Uterus (tissue), 4 donors: ENCODE measurements around the gene ADNP. TPM values are rescaled to one million over a fixed set of nuclear protein-coding genes. Genes with fewer than 3 reads are reported as not detected.

Experiments used
- DNase-seq, 2 donors: peaks; one replicate each; pipeline ENCODE4 v3.0.0-alpha.2; 2019 to 2020
- H3K27ac ChIP-seq, 2 donors: fragments of 200-600 bp; sonication (generic); 1 replicate in 1 of 2; 2 replicates in 1 of 2; pipeline ENCODE4 v1.5.1; 2016 to 2018
- H3K27me3 ChIP-seq, 2 donors: fragments of 200-600 bp; sonication (generic); one replicate each; pipeline ENCODE4 v1.5.1; 2018 to 2019; ENCODE audit warnings: control low read depth in 1 of 2
- H3K36me3 ChIP-seq, 2 donors: fragments of 200-600 bp; sonication (generic); one replicate each; pipeline ENCODE4 v1.5.1; 2019; ENCODE audit warnings: control low read depth in 1 of 2
- H3K4me1 ChIP-seq, 2 donors: fragments of 200-600 bp; sonication (generic); one replicate each; pipeline ENCODE4 v1.5.1; 2018 to 2019; ENCODE audit warnings: control low read depth in 1 of 2
- H3K4me3 ChIP-seq, 2 donors: fragments of 200-600 bp; sonication (generic); 1 replicate in 1 of 2; 2 replicates in 1 of 2; pipeline ENCODE4 v1.5.1; 2018 to 2019; ENCODE audit warnings: mild to moderate bottlenecking in 1 of 2
- H3K9me3 ChIP-seq, 2 donors: fragments of 200-600 bp; sonication (generic); one replicate each; pipeline ENCODE4 v1.5.1; 2019; ENCODE audit warnings: control low read depth in 1 of 2
- CTCF ChIP-seq, 4 experiments: fragments of 200-600 bp in 2 of 4; fragments of 450-650 bp in 2 of 4; sonication (generic) in 2 of 4; IDR thresholded peaks; one replicate each; pipeline ENCODE4 v1.5.1; 2016 to 2019; ENCODE audit warnings: antibody characterized with exemption in 4 of 4, mild to moderate bottlenecking in 2 of 4, moderate library complexity in 1 of 4
- POLR2A ChIP-seq, 2 donors: fragments of 450-650 bp; IDR thresholded peaks; one replicate each; pipeline ENCODE4 v1.6.1; 2016; ENCODE audit warnings: antibody characterized with exemption in 2 of 2, mild to moderate bottlenecking in 1 of 2, moderate library complexity in 1 of 2
- intact Hi-C: fragments of 100-400 bp; cut with DNase I; formaldehyde crosslinking; loops from one replicate; pipeline ENCODE4 v1.15.1; 2023; ENCODE audit warnings: low total_unique reads
- total RNA-seq, 4 donors: library from RNA; depleted of rRNA in 3 of 4; stranded (reverse); fragments of >200 nt in 3 of 4; gene quantifications; one replicate each; pipeline versions ENCODE4 v1.1.0 to v1.2.4, GENCODE V29; 2014 to 2023
- donor health status: DM: yes; HTN: yes; CAD: no.

ADNP gene
- total RNA-seq, 4 donors from 2014 or later: 30.6 to 90.1 (median 63.1) TPM

GRCh38 chr20:50893620-50894019 is 37.6 kb downstream of the ADNP start:
- H3K27me3 ChIP-seq: no peaks in the 10 kb centered on the region
- DNase-seq: no peak
- no peaks in the 10 kb centered on the region for H3K4me1 ChIP-seq
- TF ChIP-seq CTCF (IDR thresholded peaks at IDR 0.05) (no peak), POLR2A (IDR thresholded peaks at IDR 0.05) (no peak)
- no peaks in the 10 kb centered on the region for H3K9me3 ChIP-seq
- no peak overlapping the region for H3K4me3 ChIP-seq
- intact Hi-C loops: no loop called here
- H3K36me3 ChIP-seq: no peaks in the 10 kb centered on the region
- H3K27ac ChIP-seq: no peak overlapping the region

DNA sequence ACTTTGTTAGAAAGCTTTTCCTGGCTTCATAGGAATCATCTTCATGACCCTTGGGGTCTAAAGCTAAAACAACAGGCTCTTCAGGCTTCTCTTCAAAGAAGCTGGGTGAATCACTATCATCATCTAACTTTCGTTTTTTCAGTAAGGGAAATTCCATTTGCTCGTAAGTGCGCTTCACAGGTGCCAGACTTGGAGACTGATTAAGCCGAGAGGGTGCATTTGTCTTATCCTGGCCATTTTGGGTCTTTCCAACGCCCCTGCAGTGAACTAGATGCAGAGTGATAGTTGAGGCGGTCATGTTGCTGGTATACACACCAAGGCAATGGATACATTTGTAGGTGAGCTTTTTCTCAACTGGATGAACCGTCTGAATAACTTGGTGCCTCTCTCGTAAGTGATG is 38.8 kb downstream of the ADNP start:
- Histone ChIP-seq H3K36me3 (no peaks in the 10 kb centered on the region), H3K27ac (no peak overlapping the region), H3K4me3 (no peak overlapping the region), H3K9me3 (no peaks in the 10 kb centered on the region), H3K27me3 (no peaks in the 10 kb centered on the region), H3K4me1 (no peaks in the 10 kb centered on the region)
- intact Hi-C loops: no loop called here
- DNase-seq: no peak
- no peak for TF ChIP-seq CTCF (IDR thresholded peaks at IDR 0.05)
- TF ChIP-seq POLR2A (IDR thresholded peaks at IDR 0.05): no peak

DNA sequence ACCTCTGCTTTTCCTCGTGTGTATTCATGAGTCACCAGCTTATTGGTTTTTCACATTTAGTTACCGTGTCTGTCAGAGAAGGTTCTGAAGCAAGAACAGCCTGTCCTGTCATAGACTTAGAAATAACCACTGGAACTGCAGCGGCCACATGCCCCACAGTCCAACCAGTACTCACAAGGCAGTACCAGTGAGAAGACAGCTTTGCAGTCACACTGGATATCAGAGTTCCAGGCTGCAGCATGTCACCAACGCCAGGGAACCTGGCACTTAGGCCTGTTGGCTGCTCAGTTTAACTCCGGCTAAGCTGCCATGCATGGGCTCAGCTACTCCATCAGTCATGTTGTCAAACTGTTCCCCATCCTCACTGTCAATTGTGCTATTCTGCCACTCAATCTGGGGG is 40.1 kb downstream of the ADNP start:
- no peak for DNase-seq

GRCh38 chr20:50887576-50887975 is 43.7 kb downstream of the ADNP start:
- TF ChIP-seq CTCF (IDR thresholded peaks at IDR 0.05) (no peak), POLR2A (IDR thresholded peaks at IDR 0.05) (no peak)

More for the DNA sequence above, 40.1 kb downstream of the ADNP start:
- no peak overlapping the region for H3K27ac ChIP-seq
- TF ChIP-seq POLR2A (IDR thresholded peaks at IDR 0.05): no peak
- TF ChIP-seq CTCF (IDR thresholded peaks at IDR 0.05): no peak
- no peaks in the 10 kb centered on the region for H3K27me3 ChIP-seq
- H3K4me1 ChIP-seq: no peaks in the 10 kb centered on the region
- H3K36me3 ChIP-seq: no peaks in the 10 kb centered on the region
- no peaks in the 10 kb centered on the region for H3K9me3 ChIP-seq
- intact Hi-C loops: no loop called here
- no peak overlapping the region for H3K4me3 ChIP-seq

GRCh38 chr20:50886184-50886790 is 45.0 kb downstream of the ADNP start:
- TF ChIP-seq POLR2A (IDR thresholded peaks at IDR 0.05): no peak
- no peak for TF ChIP-seq CTCF (IDR thresholded peaks at IDR 0.05)
- no peaks in the 10 kb centered on the region for H3K9me3 ChIP-seq
- H3K36me3 ChIP-seq: no peaks in the 10 kb centered on the region
- no peak for DNase-seq
- H3K4me1 ChIP-seq: no peaks in the 10 kb centered on the region
- H3K27me3 ChIP-seq: no peaks in the 10 kb centered on the region
- H3K27ac ChIP-seq: no peak overlapping the region
- no peak overlapping the region for H3K4me3 ChIP-seq
- intact Hi-C loops: no loop called here

More at GRCh38 chr20:50887576-50887975, 43.7 kb downstream of the ADNP start:
- intact Hi-C loops: no loop called here
- no peak overlapping the region for H3K4me3 ChIP-seq
- no peak overlapping the region for H3K27ac ChIP-seq
- no peaks in the 10 kb centered on the region for H3K4me1 ChIP-seq
- DNase-seq: no peak
- no peaks in the 10 kb centered on the region for H3K9me3 ChIP-seq
- H3K27me3 ChIP-seq: no peaks in the 10 kb centered on the region
- H3K36me3 ChIP-seq: no peaks in the 10 kb centered on the region
